Inflammatory macrophage treated with lipopolysaccharide for 1 hour (primary cell): ENCODE results near the gene CMTM6.
"Not testable (repeated sequence)": the region's sequence is repeated elsewhere in the genome, so short reads cannot be mapped to it uniquely, and the experiment has no call there.

Experiments
- DNase-seq, 2 donors: peaks; one replicate each; pipeline ENCODE4 v3.0.0-alpha.2; 2020 to 2022

Gene CMTM6

GRCh38 chr3:32498992-32499391, 3.7 kb downstream of the CMTM6 start:
- DNase-seq = no peak

DNA sequence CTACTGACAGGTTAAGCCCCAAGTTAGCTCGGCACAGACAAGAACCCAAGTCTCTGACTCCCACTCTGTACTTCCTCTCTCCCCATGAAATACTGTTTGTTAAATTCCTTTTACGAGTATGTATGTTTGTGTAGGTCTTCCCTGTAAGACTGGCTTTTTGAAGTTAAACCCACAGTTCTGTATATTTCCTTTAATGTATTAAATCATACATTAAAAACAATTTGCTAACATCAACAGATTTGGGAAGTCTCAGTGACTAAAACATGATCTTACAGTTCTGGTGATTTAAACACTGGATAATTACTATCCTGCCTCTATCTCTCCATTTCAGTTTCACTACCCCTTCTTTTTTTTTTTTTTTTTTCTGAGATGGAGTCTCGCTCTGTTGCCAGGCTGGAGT, 4.4 kb downstream of the CMTM6 start:
- DNase-seq = peak in 1 of 2 donors; percentile 50

DNA sequence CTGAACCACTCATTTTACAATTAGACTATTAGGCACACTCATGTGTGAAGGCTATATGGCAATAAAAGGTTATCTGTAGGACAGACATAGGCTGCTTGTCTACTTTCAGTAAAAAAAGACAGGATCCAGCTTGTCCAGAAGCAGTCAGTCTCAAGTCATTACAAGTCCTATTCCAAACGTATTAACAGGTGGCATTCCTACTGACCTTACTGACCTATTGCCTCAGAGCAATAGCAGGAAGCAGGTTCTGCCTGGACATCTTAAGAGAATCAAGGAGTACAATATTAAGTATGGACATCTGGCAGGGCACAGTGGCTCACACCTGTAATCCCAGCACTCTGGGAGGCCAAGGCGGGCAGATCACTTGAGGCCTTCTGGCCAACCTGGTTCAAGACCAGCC, 7.0 kb downstream of the CMTM6 start:
- DNase-seq = no peak

GRCh38 chr3:32495085-32495484, 7.6 kb downstream of the CMTM6 start:
- DNase-seq = no peak

DNA sequence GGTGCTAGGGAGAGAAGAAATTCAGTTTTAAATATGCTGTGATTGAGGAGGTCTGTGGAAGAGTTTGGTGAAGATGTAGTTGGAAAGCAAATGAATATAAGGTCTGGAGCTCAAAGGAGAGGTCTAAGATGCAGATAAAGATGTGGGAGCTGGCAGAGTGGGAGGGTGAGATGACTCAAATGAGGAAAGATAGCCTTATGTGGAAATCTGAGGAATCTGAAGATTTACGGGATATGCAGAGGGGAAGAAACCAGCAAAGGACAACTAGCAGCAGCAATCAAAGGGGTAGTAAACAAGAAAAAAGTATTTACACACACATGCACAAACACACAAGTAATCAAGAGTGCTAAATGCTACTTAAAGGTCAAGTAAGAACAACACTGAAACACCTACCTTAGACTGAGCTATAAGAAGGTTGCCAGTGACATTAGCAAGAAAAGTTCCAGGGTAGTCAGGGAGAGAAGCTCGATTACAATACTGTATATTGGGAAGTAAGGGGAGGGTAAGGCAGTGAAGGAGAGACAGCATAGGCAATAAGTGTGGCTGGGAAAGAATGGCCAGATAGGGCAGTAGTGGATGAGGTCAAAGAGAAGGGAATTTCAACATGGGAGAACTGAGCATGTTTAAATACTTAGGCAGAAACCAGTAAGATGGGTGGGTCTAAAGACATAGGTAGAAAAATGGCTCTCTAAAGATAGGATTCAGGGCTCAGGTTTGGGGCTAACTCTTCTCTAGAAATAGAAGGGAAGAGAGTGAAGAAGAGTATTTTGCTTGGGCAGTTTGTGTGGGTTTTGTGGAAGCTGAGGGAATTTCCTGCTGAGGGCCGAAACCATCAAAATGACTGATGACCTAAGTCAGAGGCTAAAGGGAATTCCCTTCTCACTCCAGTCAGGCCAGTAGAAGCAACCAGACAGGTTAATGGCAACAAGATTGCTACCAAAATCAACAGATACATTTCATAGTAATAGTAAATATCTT, 8.9 kb downstream of the CMTM6 start:
- peak; percentile 87 to 90 for DNase-seq

GRCh38 chr3:32492684-32493436, 9.8 kb downstream of the CMTM6 start:
- DNase-seq = no peak

DNA sequence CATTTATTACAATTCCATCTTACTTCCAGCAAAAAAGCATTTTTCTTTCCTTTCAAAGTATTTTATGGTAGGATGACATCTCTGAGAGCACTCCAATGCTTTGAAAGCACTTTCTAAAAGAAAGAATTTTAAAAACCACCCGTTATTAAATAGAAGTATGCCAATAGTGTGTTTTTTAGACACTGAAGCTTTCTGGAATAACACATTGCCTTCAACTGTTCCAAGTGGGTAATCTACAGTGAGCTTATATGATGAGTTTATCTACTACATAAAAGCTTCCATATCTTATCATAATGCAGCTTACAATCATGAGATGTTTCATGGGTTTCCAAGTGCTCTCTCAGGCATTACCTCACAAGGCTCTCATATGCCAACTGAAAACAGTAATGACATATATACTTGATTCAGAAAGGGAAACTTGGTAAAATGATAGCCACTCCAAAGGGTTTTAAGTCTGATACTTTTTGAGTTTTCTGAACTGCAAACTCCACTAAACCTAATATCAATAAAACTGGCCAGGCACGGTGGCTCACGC, 14.1 kb downstream of the CMTM6 start:
- DNase-seq = no peak

GRCh38 chr3:32487781-32488473, 14.7 kb downstream of the CMTM6 start:
- DNase-seq = no peak

- DNase-seq = peak; percentile 92 to 93
Observed at GRCh38 chr3:32484436-32484835, 18.2 kb downstream of the CMTM6 start.

DNA sequence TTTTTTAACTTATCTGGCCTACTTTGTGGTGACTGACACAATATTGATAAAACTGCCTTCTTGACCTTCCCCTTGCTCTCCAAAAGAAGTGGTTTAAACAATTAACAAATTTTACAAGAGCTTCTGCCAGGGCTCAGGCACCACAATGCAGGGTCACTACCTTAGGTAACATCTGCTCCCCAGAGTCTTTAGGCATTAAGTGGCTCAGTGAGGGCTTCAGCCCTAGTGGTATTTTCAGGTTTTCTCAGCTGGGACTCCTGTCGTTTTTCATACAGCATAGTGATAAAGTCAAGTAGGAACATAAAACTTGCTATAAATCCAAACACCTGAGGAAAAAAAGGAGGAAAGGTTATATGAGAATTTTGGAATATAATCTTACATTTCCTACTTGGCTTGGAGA, 18.9 kb downstream of the CMTM6 start:
- DNase-seq = no peak

GRCh38 chr3:32482693-32483092, 20.0 kb downstream of the CMTM6 start:
- no peak for DNase-seq

- DNase-seq = no peak
Observed at GRCh38 chr3:32481791-32482631, 20.6 kb downstream of the CMTM6 start.

DNA sequence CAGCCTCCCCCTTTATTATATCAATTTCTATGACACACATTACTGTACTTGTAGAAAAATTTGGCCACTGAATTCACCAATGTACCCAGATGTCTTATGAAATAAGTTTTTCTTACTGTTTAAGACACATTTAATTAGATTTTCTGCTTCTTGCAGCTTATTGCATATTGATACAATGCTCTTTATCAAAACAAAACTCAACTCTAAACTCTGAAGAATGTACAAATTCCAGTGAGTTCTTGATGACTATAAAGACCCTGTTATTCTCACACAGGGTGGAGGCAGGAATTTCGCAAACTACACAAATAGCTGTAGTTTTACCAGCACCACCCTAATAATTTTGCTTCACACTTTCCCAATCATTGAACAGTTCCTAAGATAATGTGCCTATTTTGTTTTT, 22.0 kb downstream of the CMTM6 start:
- DNase-seq = no peak

GRCh38 chr3:32474201-32474600, 28.5 kb downstream of the CMTM6 start:
- no peak for DNase-seq

DNA sequence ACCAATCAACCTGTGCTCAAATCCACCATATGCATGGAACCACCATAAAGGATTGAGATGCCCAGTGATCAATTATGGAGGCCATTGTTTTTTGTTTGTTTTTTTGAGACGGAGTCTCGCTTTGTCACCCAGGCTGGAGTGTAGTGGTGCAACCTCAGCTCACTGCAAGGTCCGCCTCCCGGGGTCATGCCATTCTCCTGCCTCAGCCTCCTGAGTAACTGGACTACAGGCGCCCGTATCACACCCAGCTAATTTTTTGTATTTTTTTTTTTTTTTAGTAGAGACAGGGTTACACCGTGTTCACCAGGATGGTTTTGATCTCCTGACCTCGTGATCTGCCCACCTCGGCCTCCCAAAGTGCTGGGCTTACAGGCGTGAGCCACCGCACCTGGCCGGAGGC, 30.5 kb downstream of the CMTM6 start:
- not testable (repeated sequence) for DNase-seq

GRCh38 chr3:32471246-32471645, 31.4 kb downstream of the CMTM6 start:
- peak; percentile 66 to 72 for DNase-seq

GRCh38 chr3:32470362-32470761, 32.3 kb downstream of the CMTM6 start:
- DNase-seq = no peak

- DNase-seq = no peak
Observed at GRCh38 chr3:32469151-32469874, 33.3 kb downstream of the CMTM6 start.

- DNase-seq = peak in 1 of 2 donors; percentile 84
Observed at GRCh38 chr3:32467333-32468070, 35.1 kb downstream of the CMTM6 start.

DNA sequence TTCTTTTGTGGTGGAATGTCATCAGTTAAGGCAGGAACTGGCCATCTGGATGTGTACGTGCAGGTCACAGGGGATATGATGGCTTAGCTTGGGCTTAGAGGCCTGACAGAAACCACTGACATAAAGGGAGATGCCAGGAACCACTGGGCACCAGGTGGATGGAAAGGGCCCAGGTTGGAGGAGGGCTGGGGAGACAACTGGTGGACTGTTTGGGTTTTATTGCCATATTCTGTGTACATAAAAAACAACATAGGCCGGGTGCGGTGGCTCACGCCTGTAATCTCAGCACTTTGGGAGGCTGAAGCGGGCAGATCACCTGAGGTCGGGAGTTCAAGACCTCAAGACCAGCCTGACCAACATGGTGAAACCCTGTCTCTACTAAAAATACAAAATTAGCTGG, 35.8 kb downstream of the CMTM6 start:
- DNase-seq = not testable (repeated sequence)

DNA sequence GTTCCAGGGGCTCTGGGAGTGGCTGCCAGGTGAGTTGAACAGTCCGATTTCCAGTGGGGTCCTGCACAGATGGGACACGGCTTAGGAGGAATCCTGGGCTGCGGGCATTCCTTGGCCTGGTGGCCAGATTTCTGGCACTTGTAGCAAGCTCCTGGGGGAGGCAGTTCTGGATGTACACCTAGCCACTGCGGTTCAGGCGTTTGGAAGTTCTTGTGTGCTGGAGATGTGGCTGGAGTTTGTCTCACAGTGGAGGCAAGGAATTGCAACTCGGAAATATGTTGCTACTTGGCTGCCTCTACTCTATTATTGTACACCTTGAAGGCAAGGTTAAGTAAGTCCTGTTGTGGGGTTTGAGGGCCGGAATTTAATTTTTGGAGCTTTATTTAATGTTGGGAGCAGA, 37.9 kb downstream of the CMTM6 start:
- DNase-seq = not testable (repeated sequence)
